Fibroblast of lung (primary cell): ENCODE results near the gene GSG1. TPM values are rescaled to one million over a fixed set of nuclear protein-coding genes. Genes with fewer than 3 reads are reported as not detected.

Source experiments
- DNase-seq, 2 donors: peaks; one replicate each; pipeline versions ENCODE4 v3.0.0 to v3.0.0-alpha.2; 2010; ENCODE audit warnings: low read depth in 2 of 2
- H2AFZ ChIP-seq: 2 replicates; pipeline ENCODE4 v1.5.1; 2012; ENCODE audit warnings: low read length, control low read depth, inconsistent platforms
- H3K27ac ChIP-seq: 2 replicates; pipeline ENCODE4 v1.5.1; 2011; ENCODE audit warnings: low read length, control low read depth; ENCODE audit not compliant: insufficient read depth
- H3K27me3 ChIP-seq: 2 replicates; pipeline ENCODE4 v1.5.1; 2011; ENCODE audit warnings: mild to moderate bottlenecking, low read length; ENCODE audit not compliant: control insufficient read depth, insufficient read depth
- H3K36me3 ChIP-seq: 2 replicates; pipeline ENCODE4 v1.5.1; 2011; ENCODE audit warnings: low read length; ENCODE audit not compliant: control insufficient read depth, insufficient read depth
- H3K4me1 ChIP-seq: 2 replicates; pipeline ENCODE4 v1.5.1; 2011; ENCODE audit warnings: low read length; ENCODE audit not compliant: control insufficient read depth, insufficient read depth; ENCODE audit errors: extremely low read depth
- H3K4me2 ChIP-seq: 2 replicates; pipeline ENCODE4 v1.5.1; 2011; ENCODE audit warnings: low read length, control low read depth; ENCODE audit not compliant: insufficient read depth; ENCODE audit errors: extremely low read depth
- H3K4me3 ChIP-seq, 4 experiments: fragments of 200-600 bp in 1 of 4; sonication (generic) in 1 of 4; replicated peaks in 1 of 4; 2 replicates each; pipeline ENCODE4 v1.5.1; 2011 to 2016; ENCODE audit warnings: low read length in 4 of 4, low read depth in 3 of 4, mild to moderate bottlenecking in 3 of 4, control low read depth in 2 of 4, inconsistent platforms in 1 of 4, mixed read lengths in 1 of 4; ENCODE audit not compliant: insufficient read depth in 1 of 4; ENCODE audit errors: control extremely low read depth in 1 of 4
- H3K79me2 ChIP-seq: 2 replicates; pipeline ENCODE4 v1.5.1; 2012; ENCODE audit warnings: mild to moderate bottlenecking, low read length, inconsistent platforms; ENCODE audit not compliant: control insufficient read depth, insufficient read depth
- H3K9ac ChIP-seq: 2 replicates; pipeline ENCODE4 v1.5.1; 2011; ENCODE audit warnings: mild to moderate bottlenecking, low read length, control low read depth; ENCODE audit not compliant: insufficient read depth
- H3K9me3 ChIP-seq: 2 replicates; pipeline ENCODE4 v1.5.1; 2012; ENCODE audit warnings: low read depth, low read length; ENCODE audit not compliant: control insufficient read depth, insufficient read depth
- H4K20me1 ChIP-seq: 2 replicates; pipeline ENCODE4 v1.5.1; 2011; ENCODE audit warnings: low read length; ENCODE audit not compliant: control insufficient read depth, insufficient read depth; ENCODE audit errors: extremely low read depth
- CTCF ChIP-seq, 2 donors: IDR thresholded peaks in 1 of 2; conservative IDR thresholded peaks in 1 of 2; 1 replicate in 1 of 2; 2 replicates in 1 of 2; pipeline ENCODE4 v1.5.1; 2011 to 2012; ENCODE audit warnings: low read length in 2 of 2, control low read depth in 1 of 2, inconsistent platforms in 1 of 2, low read depth in 1 of 2, mild to moderate bottlenecking in 1 of 2
- EZH2 ChIP-seq: IDR thresholded peaks from 2 replicates; pipeline ENCODE4 v1.5.1; 2012; ENCODE audit warnings: low read length, control low read depth, mild to moderate bottlenecking; ENCODE audit errors: missing control alignments
- polyA plus RNA-seq, 2 donors: library from polyadenylated mRNA; depleted of rRNA in 1 of 2; stranded (reverse) in 1 of 2; unstranded in 1 of 2; fragments of >200 nt; gene quantifications; 2 replicates each; pipeline ENCODE4 v1.2.1, GENCODE V29; 2011 to 2012; ENCODE audit warnings: missing spikeins in 1 of 2
- total RNA-seq: library from RNA; depleted of rRNA; stranded (reverse); fragments of >200 nt; gene quantifications from 2 replicates; pipeline ENCODE4 v1.2.1, GENCODE V29; 2014

The GSG1 gene
- total and polyA plus RNA-seq, 2 donors (not counting 1 experiment from before 2014, with no cell fraction given), result 0.66 to 0.93 TPM

GRCh38 chr12:13095266-13095995, 8.0 kb downstream of the GSG1 start:
- Histone ChIP-seq H3K79me2 (no peaks in the 10 kb centered on the region), H3K9me3 (no peaks in the 10 kb centered on the region), H3K9ac (no peak overlapping the region), H4K20me1 (no peaks in the 10 kb centered on the region), H3K4me2 (no peak overlapping the region), H3K4me3 (no peak overlapping the region), H3K27ac (no peak overlapping the region), H3K36me3 (no peaks in the 10 kb centered on the region), H3K27me3 (no peaks in the 10 kb centered on the region), H3K4me1 (peaks cover 40% of the 10 kb centered on the region), H2AFZ (no peak overlapping the region)
- DNase-seq, result peak in 1 of 2 donors; percentile 11
- TF ChIP-seq EZH2, result no peak
- TF ChIP-seq CTCF (conservative IDR thresholded peaks at IDR 0.05 in 1 of 2, IDR thresholded peaks at IDR 0.05 in 1 of 2; ENCODE audit: low read depth in 1 of 2, low read length in 2 of 2), result no peak

GRCh38 chr12:13094367-13094766, 9.1 kb downstream of the GSG1 start:
- H3K4me1 ChIP-seq, result peaks cover 31% of the 10 kb centered on the region
- TF ChIP-seq CTCF (conservative IDR thresholded peaks at IDR 0.05 in 1 of 2, IDR thresholded peaks at IDR 0.05 in 1 of 2; ENCODE audit: low read depth in 1 of 2, low read length in 2 of 2) (no peak), EZH2 (no peak)
- no peaks in the 10 kb centered on the region for H3K9me3 ChIP-seq
- no peaks in the 10 kb centered on the region for H3K36me3 ChIP-seq
- no peak overlapping the region for H2AFZ ChIP-seq
- H3K4me2 ChIP-seq, result peak overlapping the region; percentile 33
- peak; percentile 65 to 73 for DNase-seq
- no peaks in the 10 kb centered on the region for H3K27me3 ChIP-seq
- no peak overlapping the region for H3K4me3 ChIP-seq
- H4K20me1 ChIP-seq, result no peaks in the 10 kb centered on the region
- no peak overlapping the region for H3K9ac ChIP-seq
- H3K27ac ChIP-seq, result peak overlapping the region; percentile 79
- no peaks in the 10 kb centered on the region for H3K79me2 ChIP-seq

GRCh38 chr12:13093848-13094220, 9.6 kb downstream of the GSG1 start:
- Histone ChIP-seq H3K36me3 (no peaks in the 10 kb centered on the region), H3K4me3 (no peak overlapping the region), H3K79me2 (no peaks in the 10 kb centered on the region), H3K9me3 (no peaks in the 10 kb centered on the region), H3K4me2 (peak overlapping the region; percentile 66), H4K20me1 (no peaks in the 10 kb centered on the region), H3K27me3 (no peaks in the 10 kb centered on the region), H3K9ac (no peak overlapping the region), H3K4me1 (peaks cover 25% of the 10 kb centered on the region), H3K27ac (peak overlapping the region; percentile 79), H2AFZ (no peak overlapping the region)
- DNase-seq, result peak; percentile 34 to 64
- no peak for TF ChIP-seq CTCF (conservative IDR thresholded peaks at IDR 0.05 in 1 of 2, IDR thresholded peaks at IDR 0.05 in 1 of 2; ENCODE audit: low read depth in 1 of 2, low read length in 2 of 2)
- no peak for TF ChIP-seq EZH2
